Measurements from ENCODE around the gene CA14. TPM values are rescaled to one million over a fixed set of nuclear protein-coding genes. Genes with fewer than 3 reads are reported as not detected.

Gene CA14
- total and polyA plus RNA-seq, 2 experiments from 2014 or later: 41.3 to 47.4 TPM

GRCh38 chr1:150299716-150300115 is 42.1 kb downstream of the CA14 start (continued):
- TF ChIP-seq, protein P1, sequence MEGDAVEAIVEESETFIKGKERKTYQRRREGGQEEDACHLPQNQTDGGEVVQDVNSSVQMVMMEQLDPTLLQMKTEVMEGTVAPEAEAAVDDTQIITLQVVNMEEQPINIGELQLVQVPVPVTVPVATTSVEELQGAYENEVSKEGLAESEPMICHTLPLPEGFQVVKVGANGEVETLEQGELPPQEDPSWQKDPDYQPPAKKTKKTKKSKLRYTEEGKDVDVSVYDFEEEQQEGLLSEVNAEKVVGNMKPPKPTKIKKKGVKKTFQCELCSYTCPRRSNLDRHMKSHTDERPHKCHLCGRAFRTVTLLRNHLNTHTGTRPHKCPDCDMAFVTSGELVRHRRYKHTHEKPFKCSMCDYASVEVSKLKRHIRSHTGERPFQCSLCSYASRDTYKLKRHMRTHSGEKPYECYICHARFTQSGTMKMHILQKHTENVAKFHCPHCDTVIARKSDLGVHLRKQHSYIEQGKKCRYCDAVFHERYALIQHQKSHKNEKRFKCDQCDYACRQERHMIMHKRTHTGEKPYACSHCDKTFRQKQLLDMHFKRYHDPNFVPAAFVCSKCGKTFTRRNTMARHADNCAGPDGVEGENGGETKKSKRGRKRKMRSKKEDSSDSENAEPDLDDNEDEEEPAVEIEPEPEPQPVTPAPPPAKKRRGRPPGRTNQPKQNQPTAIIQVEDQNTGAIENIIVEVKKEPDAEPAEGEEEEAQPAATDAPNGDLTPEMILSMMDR (conservative IDR thresholded peaks at IDR 0.05; ENCODE audit: low read depth in 2 of 2): no peak
- TF ChIP-seq ZNF331 (CRISPR knock-in tag; IDR thresholded peaks at IDR 0.05; ENCODE audit: low read depth) (no peak), REST (IDR thresholded peaks at IDR 0.05; ENCODE audit: unreplicated experiment) (no peak), NANOG (IDR thresholded peaks at IDR 0.05; ENCODE audit: borderline replicate concordance) (no peak), JUNB (IDR thresholded peaks at IDR 0.05; ENCODE audit: unreplicated experiment) (no peak)

DNA sequence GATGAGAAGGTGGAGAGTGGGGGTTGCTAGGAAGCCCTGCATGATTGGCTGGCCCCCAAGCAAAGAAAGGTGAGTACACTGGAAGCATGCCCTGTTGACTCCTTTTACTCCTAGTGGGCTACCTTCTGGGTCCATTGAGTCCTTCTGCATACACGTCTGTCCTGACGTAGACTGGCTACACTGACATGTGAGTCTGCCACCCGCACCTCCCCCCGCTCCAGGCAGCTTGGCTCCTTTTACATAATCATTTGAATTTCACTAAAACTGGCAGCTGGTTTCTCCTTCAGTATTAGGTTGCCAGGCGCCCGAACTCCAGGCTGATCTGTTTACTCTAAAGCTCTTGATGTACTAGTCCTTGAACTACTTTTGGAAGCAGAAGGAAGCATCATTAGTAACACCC is 44.8 kb downstream of the CA14 start:
- Histone ChIP-seq H3K36me3 (ENCODE audit: insufficient read depth) (peaks cover 26% of the 10 kb centered on the region), H3K9me2 (ENCODE audit: insufficient read depth) (no peaks in the 10 kb centered on the region), H3F3A (replicated peaks; ENCODE audit: low read depth) (peaks cover 7% of the 10 kb centered on the region), H4K20me1 (replicated peaks; ENCODE audit: insufficient read depth) (peaks cover 14% of the 10 kb centered on the region), H3K4me3 (peak overlapping the region; percentile 27), H3K4me2 (peak overlapping the region; percentile 48), H2AFZ (no peak overlapping the region), H3K27ac (ENCODE audit: low read depth) (peak overlapping the region; percentile 65), H3K4me1 (ENCODE audit: insufficient read depth) (peaks cover 25% of the 10 kb centered on the region), H3K79me2 (replicated peaks; ENCODE audit: insufficient read depth) (peaks cover 40% of the 10 kb centered on the region), H3K27me3 (ENCODE audit: insufficient read depth) (no peaks in the 10 kb centered on the region)
- H3K27ac Mint-ChIP-seq: peak overlapping the region; percentile 73
- peaks cover 28% of the 10 kb centered on the region for H3K4me1 Mint-ChIP-seq
- TF ChIP-seq, protein P2, sequence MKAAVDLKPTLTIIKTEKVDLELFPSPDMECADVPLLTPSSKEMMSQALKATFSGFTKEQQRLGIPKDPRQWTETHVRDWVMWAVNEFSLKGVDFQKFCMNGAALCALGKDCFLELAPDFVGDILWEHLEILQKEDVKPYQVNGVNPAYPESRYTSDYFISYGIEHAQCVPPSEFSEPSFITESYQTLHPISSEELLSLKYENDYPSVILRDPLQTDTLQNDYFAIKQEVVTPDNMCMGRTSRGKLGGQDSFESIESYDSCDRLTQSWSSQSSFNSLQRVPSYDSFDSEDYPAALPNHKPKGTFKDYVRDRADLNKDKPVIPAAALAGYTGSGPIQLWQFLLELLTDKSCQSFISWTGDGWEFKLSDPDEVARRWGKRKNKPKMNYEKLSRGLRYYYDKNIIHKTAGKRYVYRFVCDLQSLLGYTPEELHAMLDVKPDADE (IDR thresholded peaks at IDR 0.05): no peak
- no peak for TF ChIP-seq NANOG (IDR thresholded peaks at IDR 0.05; ENCODE audit: borderline replicate concordance)
- H3K27me3 Mint-ChIP-seq (ENCODE audit: insufficient read depth, low read depth, poor library complexity): no peaks in the 10 kb centered on the region
- peak; percentile 55 for DNase-seq (ENCODE audit: low spot score)
- peak overlapping the region; percentile 49 for H3K4me3 Mint-ChIP-seq
- H3K36me3 Mint-ChIP-seq (ENCODE audit: low read depth): peaks cover 91% of the 10 kb centered on the region
- peak; percentile 71 for ATAC-seq
- H3K9me3 Mint-ChIP-seq: no peaks in the 10 kb centered on the region

DNA sequence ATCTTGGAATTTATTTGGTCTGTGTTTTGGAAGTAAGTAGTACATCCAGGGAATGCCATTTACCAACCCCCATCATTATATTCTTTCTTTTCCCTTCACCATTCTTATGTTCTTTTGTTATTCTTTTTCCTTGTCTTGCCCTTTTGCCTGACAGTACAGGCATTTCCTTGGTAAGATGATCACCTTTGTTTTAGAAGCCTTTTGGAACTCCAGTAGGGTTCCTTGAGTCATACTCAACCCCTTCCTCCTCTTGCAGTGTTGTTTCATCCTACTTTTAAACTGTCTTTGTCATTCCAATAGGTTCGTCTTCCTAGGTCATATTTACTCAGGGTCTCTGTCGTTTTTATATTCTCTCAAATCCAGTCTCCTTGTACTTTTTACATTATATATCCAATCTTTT is 45.3 kb downstream of the CA14 start:
- peaks cover 34% of the 10 kb centered on the region for H3K79me2 ChIP-seq (replicated peaks; ENCODE audit: insufficient read depth)
- peak overlapping the region; percentile 48 for H3K4me2 ChIP-seq
- peaks cover 24% of the 10 kb centered on the region for H3K36me3 ChIP-seq (ENCODE audit: insufficient read depth)
- peaks cover 25% of the 10 kb centered on the region for H3K4me1 ChIP-seq (ENCODE audit: insufficient read depth)
- no peaks in the 10 kb centered on the region for H3K27me3 ChIP-seq (ENCODE audit: insufficient read depth)
- peaks cover 16% of the 10 kb centered on the region for H4K20me1 ChIP-seq (replicated peaks; ENCODE audit: insufficient read depth)
- Mint-ChIP-seq H3K4me1 (peaks cover 28% of the 10 kb centered on the region), H3K4me3 (peak overlapping the region; percentile 49), H3K9me3 (no peaks in the 10 kb centered on the region), H3K36me3 (ENCODE audit: low read depth) (peaks cover 91% of the 10 kb centered on the region), H3K27me3 (ENCODE audit: insufficient read depth, low read depth, poor library complexity) (no peaks in the 10 kb centered on the region), H3K27ac (peak overlapping the region; percentile 73)
- no peak overlapping the region for H2AFZ ChIP-seq
- peak overlapping the region; percentile 27; the same call in 1 of the 2 replicates for H3K4me3 ChIP-seq
- peak overlapping the region; percentile 65 for H3K27ac ChIP-seq (ENCODE audit: low read depth)
- H3K9me2 ChIP-seq (ENCODE audit: insufficient read depth): no peaks in the 10 kb centered on the region
- DNase-seq (ENCODE audit: low spot score): peak; percentile 45
- ATAC-seq: peak; percentile 74
- peaks cover 10% of the 10 kb centered on the region for H3F3A ChIP-seq (replicated peaks; ENCODE audit: low read depth)
- TF ChIP-seq POLR2AphosphoS5 (IDR thresholded peaks at IDR 0.05; ENCODE audit: low read depth) (no peak), ZNF331 (CRISPR knock-in tag; IDR thresholded peaks at IDR 0.05; ENCODE audit: low read depth) (no peak)
- TF ChIP-seq, protein P2 (IDR thresholded peaks at IDR 0.05): no peak
